ENCODE measurements around the gene NKRF. TPM values are rescaled to one million over a fixed set of nuclear protein-coding genes. Genes with fewer than 3 reads are reported as not detected.

NKRF gene
- total RNA-seq, 6 experiments from 2014 or later, result 3.0 to 4.4 (median 4.0) TPM

DNA sequence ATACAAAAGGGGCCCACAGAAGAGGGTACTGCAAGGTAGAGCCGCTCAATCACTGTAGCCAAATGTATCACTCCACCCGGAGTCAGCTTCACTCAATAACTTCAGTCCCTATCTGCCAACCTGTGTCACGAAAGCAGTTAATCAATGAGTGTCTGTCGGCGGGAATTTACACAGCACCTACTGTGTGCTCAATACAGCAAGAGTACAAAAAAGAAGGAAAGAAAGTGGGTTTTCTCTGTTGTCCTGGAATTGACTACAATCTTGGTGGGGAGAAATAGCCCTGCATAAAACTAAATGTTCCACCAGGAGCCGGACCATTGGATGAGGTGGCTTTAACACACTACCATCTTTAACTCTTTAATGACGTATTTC lies 780 bp upstream of the NKRF start:
- ATAC-seq (peak; percentile 8 to 29 (median 12)), DNase-seq (no peak)
- Histone ChIP-seq H3K36me3 (no peaks in the 10 kb centered on the region), H3K4me1 (no peaks in the 10 kb centered on the region), H3K4me3 (peak overlapping the region in 2 of 3 donors; percentile 65 to 66), H3K27ac (peak overlapping the region; percentile 72 to 95 (median 90)), H3K9me3 (no peaks in the 10 kb centered on the region), H3K27me3 (no peaks in the 10 kb centered on the region)
- no peak for TF ChIP-seq POLR2A (IDR thresholded peaks at IDR 0.05)
- TF ChIP-seq, protein P1, sequence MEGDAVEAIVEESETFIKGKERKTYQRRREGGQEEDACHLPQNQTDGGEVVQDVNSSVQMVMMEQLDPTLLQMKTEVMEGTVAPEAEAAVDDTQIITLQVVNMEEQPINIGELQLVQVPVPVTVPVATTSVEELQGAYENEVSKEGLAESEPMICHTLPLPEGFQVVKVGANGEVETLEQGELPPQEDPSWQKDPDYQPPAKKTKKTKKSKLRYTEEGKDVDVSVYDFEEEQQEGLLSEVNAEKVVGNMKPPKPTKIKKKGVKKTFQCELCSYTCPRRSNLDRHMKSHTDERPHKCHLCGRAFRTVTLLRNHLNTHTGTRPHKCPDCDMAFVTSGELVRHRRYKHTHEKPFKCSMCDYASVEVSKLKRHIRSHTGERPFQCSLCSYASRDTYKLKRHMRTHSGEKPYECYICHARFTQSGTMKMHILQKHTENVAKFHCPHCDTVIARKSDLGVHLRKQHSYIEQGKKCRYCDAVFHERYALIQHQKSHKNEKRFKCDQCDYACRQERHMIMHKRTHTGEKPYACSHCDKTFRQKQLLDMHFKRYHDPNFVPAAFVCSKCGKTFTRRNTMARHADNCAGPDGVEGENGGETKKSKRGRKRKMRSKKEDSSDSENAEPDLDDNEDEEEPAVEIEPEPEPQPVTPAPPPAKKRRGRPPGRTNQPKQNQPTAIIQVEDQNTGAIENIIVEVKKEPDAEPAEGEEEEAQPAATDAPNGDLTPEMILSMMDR (IDR thresholded peaks at IDR 0.05), result no peak
- WGBS (ENCODE audit: insufficient coverage, low coverage, low lambda C conversion rate, missing lambda C conversion rate), result 33% methylated on average over 4 of the region's 7 CpGs
- intact Hi-C loops (cut with DNase I), result no loop called here

DNA sequence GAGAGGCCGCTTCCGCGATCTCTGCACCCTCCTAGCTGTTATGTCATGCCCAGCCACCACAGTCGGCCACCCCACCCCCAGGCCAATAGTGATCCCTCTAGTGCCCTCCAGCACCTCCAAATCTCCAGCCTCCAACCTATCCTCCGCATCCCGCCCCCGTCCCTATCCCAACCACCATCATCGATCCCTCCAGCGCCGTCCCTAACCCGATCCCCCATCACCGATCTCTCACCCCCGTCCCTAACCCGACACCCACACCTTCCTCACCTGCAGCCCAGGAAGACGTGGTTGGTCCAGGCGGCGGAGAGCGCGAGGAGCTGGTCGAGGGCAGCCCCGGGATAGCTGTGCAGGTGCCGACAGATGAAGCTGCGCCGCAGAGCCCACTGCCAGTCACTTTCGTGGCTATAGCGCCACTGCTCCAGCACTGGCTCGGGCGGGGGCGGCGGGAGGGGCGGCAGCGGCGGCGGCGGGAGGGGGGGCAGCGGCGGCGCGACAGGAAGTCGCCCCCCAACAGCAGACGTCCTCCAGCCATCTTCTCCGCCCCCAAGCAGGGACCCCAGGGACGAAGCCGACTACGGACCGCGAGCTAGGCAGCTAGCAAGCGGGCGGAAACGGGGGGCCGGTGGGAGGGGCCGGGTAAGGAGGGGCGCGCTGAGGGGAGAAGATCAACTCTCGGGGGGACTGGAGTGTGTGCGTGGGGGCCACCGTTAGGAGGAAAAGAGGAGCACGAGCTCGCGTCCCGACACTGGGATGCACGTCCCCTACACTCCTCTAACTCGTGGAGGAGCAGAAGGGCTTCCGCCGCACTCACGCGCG lies 552 bp downstream of the NKRF start:
- Histone ChIP-seq H3K9me3 (no peaks in the 10 kb centered on the region), H3K4me1 (no peaks in the 10 kb centered on the region), H3K27ac (peak overlapping the region; percentile 72 to 95 (median 90)), H3K4me3 (peak overlapping the region; percentile 65 to 70 (median 66)), H3K36me3 (no peaks in the 10 kb centered on the region), H3K27me3 (no peaks in the 10 kb centered on the region)
- ATAC-seq, result peak; percentile 62 to 72 (median 66)
- TF ChIP-seq, protein P1 (IDR thresholded peaks at IDR 0.05), result no peak
- no peak for TF ChIP-seq POLR2A (IDR thresholded peaks at IDR 0.05)
- WGBS (ENCODE audit: insufficient coverage, low coverage, low lambda C conversion rate, missing lambda C conversion rate), result 40% methylated on average over 39 of the region's 68 CpGs
- peak; percentile 50 to 61 (median 60) for DNase-seq
- intact Hi-C loops (cut with DNase I), result no loop called here

DNA sequence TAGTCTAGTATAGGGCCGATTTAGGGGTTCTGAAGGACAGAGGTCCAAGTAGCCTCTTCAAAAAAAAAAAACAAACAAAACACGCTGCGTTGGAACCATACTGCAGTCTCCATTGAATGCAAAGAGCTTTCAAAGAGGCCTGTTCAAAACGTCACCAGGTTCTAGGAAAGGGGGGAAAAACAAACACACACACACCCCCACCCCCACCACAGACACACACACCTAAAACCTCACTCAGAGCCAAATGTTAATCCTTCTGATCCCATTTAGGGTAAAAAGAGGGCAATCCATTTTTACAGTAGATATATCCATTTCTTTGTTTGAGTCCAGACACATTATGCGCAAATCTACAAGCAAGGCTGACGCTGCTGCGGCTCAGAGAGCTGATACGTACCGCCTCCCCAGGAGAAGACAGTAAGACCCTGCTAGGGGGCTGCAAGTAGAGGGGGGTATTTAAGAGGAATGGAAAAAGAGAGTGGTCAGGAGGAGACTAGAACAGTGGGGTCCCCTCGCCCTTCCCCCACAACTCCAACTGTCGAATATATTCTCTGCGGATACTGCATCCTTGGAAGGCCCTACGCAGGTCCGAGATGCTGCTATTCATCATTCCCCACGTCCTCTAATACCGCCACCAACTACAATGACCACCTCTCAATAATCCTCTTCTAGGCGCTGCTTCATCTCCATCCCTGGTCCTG lies 1.3 kb downstream of the NKRF start:
- Histone ChIP-seq H3K9me3 (no peaks in the 10 kb centered on the region), H3K27ac (no peak overlapping the region), H3K27me3 (no peaks in the 10 kb centered on the region), H3K4me3 (peak overlapping the region; percentile 65 to 70 (median 66)), H3K4me1 (no peaks in the 10 kb centered on the region), H3K36me3 (no peaks in the 10 kb centered on the region)
- WGBS (ENCODE audit: insufficient coverage, low coverage, low lambda C conversion rate, missing lambda C conversion rate), result 47% methylated on average over 17 of the region's 17 CpGs
- TF ChIP-seq, protein P1 (IDR thresholded peaks at IDR 0.05), result no peak
- no peak for TF ChIP-seq POLR2A (IDR thresholded peaks at IDR 0.05)
- intact Hi-C loops (cut with DNase I), result no loop called here
- no peak for DNase-seq
- no peak for ATAC-seq

DNA sequence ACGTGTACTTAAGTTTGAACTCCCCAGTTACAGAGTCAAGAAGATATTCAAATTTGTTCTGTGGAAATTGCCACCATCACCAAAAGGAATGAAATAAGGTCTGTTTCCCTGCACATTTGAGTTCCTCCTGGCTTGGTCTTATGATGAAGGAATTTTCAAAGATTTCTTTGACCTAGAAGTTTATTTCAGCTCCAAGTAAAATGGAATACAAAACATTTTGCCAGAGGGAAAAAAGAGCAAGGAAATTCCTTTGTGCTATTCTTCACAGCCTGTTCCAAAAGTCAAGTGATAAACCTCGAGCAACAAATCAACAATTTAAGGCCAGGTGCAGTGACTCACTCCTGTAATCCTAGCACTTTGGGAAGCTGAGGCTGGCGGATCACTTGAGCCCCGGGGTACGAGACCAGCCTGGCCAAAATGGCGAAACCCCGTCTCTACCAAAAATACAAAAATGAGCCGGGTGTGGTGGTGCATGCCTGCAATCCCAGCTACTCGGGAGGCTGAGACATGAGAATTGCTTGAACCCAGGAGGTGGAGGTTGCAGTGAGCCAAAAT lies 3.4 kb downstream of the NKRF start:
- H3K4me1 ChIP-seq, result no peaks in the 10 kb centered on the region
- H3K36me3 ChIP-seq, result no peaks in the 10 kb centered on the region
- H3K9me3 ChIP-seq, result no peaks in the 10 kb centered on the region
- ATAC-seq, result no peak
- no peak overlapping the region for H3K4me3 ChIP-seq
- no peak for DNase-seq
- H3K27me3 ChIP-seq, result no peaks in the 10 kb centered on the region
- H3K27ac ChIP-seq, result no peak overlapping the region
- 66% methylated on average over 9 of the region's 9 CpGs for WGBS (ENCODE audit: insufficient coverage, low coverage, low lambda C conversion rate, missing lambda C conversion rate)
- TF ChIP-seq, protein P1 (IDR thresholded peaks at IDR 0.05), result no peak
- no peak for TF ChIP-seq POLR2A (IDR thresholded peaks at IDR 0.05)
- intact Hi-C loops (cut with DNase I), result no loop called here

Data from right lobe of liver (tissue), 6 donors.